ENCODE measurements around the gene CFAP46.

- TF ChIP-seq CTCF (IDR thresholded peaks at IDR 0.05) = no peak
- TF ChIP-seq EZH2 (IDR thresholded peaks at IDR 0.05) = no peak
- no peak for TF ChIP-seq EZH2phosphoT487 (IDR thresholded peaks at IDR 0.05)
These were observed 40.1 kb upstream of the CFAP46 start for GRCh38 chr10:132982301-132982989.
